HL-60 (cell line): ENCODE measurements around the gene XPR1.
"Not testable (repeated sequence)": the region's sequence is repeated elsewhere in the genome, so short reads cannot be mapped to it uniquely, and the experiment has no call there.

ENCODE experiments used
- CTCF ChIP-seq: IDR thresholded peaks from one replicate; pipeline ENCODE4 v1.5.1; 2011; ENCODE audit warnings: low read length, control low read depth, inconsistent platforms; ENCODE audit not compliant: insufficient read depth
- GABPA ChIP-seq: IDR thresholded peaks from 2 replicates; pipeline ENCODE4 v1.6.1; 2012; ENCODE audit warnings: low read depth
- TF ChIP-seq, protein P1 (sequence below): IDR thresholded peaks from 2 replicates; pipeline ENCODE4 v1.6.1; 2012; ENCODE audit warnings: low read depth; ENCODE audit not compliant: insufficient replicate concordance

DNA sequence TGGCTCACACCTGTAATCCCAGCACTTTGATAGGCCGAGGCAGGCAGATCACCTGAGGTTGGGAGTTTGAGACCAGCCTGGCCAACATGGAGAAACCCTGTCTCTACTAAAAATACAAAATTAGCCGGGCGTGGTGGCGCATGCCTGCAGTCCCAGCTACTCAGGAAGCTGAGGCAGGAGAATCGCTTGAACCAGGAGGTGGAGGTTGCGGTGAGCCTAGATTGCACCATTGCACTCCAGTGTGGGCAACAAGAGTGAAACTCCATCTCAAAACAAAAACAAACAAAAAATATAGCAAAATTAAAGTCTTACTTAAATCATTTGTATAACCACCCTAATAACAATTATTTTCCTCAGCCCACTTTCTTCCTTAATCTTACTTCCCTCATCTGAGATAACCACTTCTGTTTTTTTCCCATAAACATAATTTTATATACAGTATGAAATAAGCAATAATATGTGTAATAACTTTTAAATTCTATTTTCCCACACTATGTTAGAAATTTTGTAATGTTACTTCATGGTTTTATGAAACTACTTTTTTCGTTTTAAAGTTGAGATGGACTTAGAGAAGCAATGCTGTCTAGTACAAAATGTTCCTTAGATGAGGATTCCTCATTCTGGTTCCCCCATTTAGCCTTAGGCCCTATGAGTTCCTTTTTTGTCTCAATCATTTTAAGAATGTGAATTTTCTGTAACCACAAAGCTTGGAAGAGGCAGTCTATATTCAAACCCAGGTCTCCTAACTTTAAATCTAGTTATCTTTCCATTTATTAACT lies 226.3 kb downstream of the XPR1 start:
- TF ChIP-seq CTCF, GABPA: not testable (repeated sequence)
- TF ChIP-seq, protein P1, sequence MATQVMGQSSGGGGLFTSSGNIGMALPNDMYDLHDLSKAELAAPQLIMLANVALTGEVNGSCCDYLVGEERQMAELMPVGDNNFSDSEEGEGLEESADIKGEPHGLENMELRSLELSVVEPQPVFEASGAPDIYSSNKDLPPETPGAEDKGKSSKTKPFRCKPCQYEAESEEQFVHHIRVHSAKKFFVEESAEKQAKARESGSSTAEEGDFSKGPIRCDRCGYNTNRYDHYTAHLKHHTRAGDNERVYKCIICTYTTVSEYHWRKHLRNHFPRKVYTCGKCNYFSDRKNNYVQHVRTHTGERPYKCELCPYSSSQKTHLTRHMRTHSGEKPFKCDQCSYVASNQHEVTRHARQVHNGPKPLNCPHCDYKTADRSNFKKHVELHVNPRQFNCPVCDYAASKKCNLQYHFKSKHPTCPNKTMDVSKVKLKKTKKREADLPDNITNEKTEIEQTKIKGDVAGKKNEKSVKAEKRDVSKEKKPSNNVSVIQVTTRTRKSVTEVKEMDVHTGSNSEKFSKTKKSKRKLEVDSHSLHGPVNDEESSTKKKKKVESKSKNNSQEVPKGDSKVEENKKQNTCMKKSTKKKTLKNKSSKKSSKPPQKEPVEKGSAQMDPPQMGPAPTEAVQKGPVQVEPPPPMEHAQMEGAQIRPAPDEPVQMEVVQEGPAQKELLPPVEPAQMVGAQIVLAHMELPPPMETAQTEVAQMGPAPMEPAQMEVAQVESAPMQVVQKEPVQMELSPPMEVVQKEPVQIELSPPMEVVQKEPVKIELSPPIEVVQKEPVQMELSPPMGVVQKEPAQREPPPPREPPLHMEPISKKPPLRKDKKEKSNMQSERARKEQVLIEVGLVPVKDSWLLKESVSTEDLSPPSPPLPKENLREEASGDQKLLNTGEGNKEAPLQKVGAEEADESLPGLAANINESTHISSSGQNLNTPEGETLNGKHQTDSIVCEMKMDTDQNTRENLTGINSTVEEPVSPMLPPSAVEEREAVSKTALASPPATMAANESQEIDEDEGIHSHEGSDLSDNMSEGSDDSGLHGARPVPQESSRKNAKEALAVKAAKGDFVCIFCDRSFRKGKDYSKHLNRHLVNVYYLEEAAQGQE = not testable (repeated sequence)
